KOPT-K1 (cell line): ENCODE results near the gene AHDC1.

Experiments used
- H3K27ac ChIP-seq: fragments of 200-600 bp; sonication (generic); 2 replicates; pipeline ENCODE4 v1.5.1; 2016; ENCODE audit warnings: antibody characterized with exemption, mild to moderate bottlenecking, low read depth, low read length; ENCODE audit not compliant: poor library complexity, severe bottlenecking
- H3K36me3 ChIP-seq: fragments of 200-600 bp; sonication (generic); 2 replicates; pipeline ENCODE4 v1.5.1; 2017; ENCODE audit warnings: antibody characterized with exemption, mild to moderate bottlenecking, low read length, moderate library complexity; ENCODE audit not compliant: insufficient read depth
- H3K9me3 ChIP-seq: fragments of 200-600 bp; sonication (generic); 2 replicates; pipeline ENCODE4 v1.5.1; 2017; ENCODE audit warnings: antibody characterized with exemption, low read length, mild to moderate bottlenecking; ENCODE audit not compliant: insufficient read depth, poor library complexity, severe bottlenecking

AHDC1 gene

DNA sequence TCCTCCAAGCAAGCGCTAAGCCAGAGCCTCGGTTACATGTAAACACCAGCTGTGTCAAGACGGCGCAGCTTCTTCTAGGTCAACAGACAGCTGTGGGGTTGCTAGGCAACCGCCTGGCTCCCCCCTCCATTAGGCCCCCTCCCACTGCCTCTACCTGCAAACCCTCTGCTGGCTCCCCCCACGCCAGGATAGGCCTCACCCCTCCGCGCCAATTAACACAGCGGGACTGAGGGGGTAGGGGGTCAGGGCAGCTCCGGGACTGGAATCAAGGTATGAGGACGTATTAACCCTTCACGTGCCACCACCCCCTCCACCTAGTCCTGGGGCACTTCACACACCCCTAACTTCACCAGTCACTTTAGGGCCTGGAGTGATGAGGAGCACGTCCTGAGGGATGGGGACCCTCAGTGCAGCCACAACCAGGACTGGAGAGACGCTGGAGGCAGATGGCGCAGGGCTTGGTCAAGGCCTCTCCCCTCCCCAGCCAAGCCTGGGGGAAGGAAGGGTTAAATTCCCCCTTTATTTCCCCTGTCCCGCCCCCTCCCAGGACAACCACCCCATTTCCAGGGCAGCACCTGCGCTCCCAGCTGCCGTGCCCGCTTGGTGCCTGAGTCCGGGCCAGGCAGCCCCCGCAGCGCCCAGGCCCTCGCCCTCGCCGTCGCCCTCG lies 76.6 kb downstream of the AHDC1 start:
- Histone ChIP-seq H3K36me3 (no peaks in the 10 kb centered on the region; the same call in 1 of the 2 replicates), H3K27ac (peak overlapping the region; percentile 83), H3K9me3 (no peaks in the 10 kb centered on the region)

DNA sequence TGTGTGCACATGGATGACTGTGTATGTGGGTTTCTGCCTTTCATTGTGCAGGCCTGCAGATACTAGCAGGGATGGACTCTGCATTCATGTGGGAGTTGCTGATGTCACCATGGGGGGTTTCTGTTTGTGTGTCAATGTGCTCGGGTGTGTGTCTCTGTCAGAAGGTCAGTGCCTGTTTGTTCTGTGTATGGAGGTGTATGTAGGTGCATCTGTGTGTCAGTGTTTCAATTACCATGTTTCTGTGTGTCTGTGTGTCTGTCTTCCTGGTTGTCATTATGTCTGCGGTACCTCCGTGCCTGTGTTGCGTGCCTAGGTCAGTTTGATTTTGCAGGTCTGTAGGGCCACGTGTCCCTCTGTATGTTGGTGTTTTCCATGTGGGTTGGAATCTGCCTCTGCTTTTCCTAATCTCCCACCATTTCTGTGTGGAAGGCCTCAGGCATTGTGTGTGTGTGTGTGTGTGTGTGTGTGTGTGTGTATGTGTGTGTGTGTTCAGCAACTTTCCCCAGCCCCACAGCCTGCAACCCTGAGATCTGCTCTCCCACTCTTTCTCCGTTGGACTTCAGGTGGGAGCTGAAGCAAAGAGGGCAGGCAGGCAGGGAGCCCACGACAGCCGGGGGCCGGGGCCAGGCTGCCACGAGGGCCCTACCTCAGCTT lies 77.2 kb downstream of the AHDC1 start:
- H3K36me3 ChIP-seq, result no peaks in the 10 kb centered on the region; the same call in 1 of the 2 replicates
- peak overlapping the region; percentile 83 for H3K27ac ChIP-seq
- no peaks in the 10 kb centered on the region for H3K9me3 ChIP-seq

DNA sequence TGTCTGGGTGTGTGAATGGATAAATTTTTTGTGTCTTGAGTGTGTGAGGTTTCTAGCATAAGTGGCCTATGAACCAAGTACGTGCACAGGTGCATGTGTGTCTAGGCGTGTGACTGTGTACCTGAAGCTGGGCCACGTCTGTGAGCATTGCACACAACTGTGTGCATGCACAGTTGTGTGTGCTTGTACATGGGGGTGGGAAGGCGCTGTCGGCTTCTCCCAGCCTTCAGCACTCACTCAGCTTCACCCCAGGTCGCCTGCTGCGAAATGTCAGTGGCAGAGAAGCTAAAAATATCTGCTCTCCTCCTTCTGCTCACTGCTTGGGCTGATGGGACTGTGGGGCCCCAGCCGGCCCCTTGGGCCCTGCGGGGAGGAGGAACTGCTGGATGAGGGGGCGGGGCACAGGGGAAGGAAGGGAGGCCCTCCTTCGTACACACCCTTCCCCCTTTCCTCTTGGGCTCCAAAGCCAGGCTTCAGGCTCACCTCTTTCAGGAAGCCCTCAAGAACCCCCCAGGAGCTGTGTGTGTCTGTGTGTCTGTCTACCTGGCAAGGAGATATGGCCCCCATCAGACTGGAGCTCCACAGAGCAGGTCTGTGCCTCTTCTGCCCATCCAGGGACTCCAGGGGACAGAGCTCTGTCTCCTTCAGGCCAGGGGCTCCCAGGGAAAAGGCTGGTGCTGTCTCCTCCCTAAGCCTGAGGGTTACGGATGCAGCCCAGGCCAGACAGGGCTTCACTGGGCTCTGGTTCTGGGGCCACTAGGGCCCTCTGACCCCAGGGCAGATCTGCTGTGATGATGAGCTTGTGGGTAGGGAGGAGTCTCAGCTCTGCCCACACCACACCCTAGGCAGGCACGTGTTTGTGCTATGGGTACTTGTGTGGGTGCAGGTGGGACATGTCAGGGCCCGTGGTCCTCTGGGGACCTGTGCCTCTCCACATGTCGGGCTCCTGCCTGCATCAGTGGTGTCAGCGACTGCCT lies 78.4 kb downstream of the AHDC1 start:
- no peaks in the 10 kb centered on the region; the same call in 1 of the 2 replicates for H3K36me3 ChIP-seq
- peak overlapping the region; percentile 83 for H3K27ac ChIP-seq
- H3K9me3 ChIP-seq, result no peaks in the 10 kb centered on the region

DNA sequence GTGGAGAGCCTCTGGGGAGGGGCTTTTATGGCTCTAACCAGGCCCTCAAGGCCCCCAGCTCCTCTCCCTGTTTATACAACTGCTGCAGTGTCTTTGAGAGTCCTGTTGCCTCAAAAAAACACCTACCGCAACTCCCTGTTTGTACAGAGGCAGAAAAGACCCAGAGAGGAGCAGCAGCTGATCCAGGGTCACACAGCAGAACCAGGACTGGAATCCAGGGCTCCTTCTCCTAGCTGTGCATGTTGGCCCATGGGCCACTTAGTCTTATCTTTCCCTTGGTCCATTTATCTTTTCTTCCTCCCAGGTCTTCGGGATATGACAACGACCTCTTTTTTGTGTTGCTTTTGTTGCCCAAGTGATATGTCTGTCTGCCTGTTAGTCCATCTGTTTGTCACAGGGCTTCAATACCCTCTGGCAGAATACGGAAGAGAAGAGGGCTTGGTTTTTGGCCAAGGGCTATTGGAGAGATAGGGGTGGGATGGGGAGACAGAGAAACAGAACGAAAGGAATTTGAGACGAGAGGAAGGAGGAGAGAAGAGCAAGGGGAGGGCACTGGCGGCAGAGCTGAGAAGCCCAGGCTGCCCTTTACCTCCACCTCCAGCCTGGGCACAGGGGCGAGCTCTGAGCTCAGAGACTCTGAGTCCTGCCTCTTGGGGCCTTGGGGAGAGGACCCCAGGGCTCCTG lies 80.5 kb downstream of the AHDC1 start:
- H3K27ac ChIP-seq, result peak overlapping the region; percentile 83
- H3K9me3 ChIP-seq, result no peaks in the 10 kb centered on the region
- H3K36me3 ChIP-seq, result no peaks in the 10 kb centered on the region

DNA sequence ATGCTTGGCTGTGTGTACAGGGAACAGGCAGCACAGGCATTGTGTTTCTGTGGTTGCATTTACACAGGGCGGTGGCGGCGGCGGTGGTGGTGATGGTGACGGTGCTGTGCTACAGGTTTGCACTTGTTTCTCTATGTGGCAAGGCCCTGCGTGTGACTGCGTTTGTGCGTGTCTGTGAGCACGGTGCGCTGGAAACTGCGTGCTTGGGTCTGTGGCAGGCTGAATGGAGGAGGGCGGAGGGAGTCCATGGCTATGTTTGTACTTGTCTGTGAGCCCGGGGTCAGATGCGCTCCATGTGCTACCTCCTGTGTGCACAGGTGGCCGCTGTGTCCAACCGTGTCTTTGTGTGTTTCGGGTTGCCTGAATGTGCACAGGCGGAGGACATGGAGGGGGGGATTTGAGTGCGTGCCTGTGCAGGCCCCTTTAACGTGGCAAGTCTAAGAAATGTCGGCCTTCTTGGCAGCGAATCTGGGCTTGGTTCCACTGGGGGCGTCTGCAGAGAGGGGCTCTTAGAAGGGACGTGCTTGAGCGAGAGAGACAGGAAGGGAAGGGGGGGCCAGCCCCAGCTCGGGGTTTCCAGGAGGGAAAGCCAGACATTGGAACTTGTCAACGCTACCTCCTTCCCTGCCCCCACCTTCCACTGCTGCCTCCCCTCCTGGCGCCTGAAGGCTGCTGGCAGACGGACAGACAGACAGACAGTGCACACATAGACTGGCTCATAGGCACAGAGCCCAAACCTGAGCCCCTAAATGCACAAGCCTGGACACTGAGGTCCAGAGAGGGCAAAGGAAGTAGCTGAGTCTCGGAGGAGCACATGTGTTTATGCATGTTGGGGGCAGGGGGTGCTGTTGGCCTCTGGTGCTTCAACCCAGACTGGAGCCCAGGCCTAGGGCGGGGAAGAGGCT lies 81.3 kb downstream of the AHDC1 start:
- H3K27ac ChIP-seq, result peak overlapping the region; percentile 83
- H3K36me3 ChIP-seq, result no peaks in the 10 kb centered on the region
- H3K9me3 ChIP-seq, result no peaks in the 10 kb centered on the region

DNA sequence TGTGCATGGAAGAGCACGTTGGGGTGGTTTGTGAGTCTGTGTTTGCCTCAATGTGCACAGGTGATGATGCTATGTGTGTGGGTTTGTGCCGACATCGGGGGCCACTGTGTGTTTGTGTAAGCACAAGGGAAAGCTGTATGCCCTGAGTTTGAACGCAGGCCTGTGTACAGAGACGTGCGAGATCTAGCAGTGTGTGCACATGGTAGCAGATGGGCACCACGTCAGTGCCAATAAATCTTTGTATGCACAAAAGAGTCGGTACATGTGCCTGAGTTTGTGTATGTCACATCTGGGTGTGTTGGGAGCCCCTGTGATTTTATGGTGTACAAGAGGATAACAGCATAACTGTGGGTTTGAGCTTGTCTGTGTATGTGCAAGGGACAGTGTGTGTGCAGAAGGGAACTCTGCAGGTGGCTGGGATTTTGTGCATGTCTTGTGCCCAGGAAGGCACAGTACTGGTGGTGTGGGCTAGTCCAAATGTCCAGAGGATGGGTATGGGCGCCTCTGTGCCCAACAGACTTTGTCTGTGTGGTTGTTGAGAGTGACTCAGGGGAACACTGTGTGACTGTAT lies 82.0 kb downstream of the AHDC1 start:
- Histone ChIP-seq H3K9me3 (no peaks in the 10 kb centered on the region), H3K27ac (peak overlapping the region; percentile 83), H3K36me3 (no peaks in the 10 kb centered on the region)

DNA sequence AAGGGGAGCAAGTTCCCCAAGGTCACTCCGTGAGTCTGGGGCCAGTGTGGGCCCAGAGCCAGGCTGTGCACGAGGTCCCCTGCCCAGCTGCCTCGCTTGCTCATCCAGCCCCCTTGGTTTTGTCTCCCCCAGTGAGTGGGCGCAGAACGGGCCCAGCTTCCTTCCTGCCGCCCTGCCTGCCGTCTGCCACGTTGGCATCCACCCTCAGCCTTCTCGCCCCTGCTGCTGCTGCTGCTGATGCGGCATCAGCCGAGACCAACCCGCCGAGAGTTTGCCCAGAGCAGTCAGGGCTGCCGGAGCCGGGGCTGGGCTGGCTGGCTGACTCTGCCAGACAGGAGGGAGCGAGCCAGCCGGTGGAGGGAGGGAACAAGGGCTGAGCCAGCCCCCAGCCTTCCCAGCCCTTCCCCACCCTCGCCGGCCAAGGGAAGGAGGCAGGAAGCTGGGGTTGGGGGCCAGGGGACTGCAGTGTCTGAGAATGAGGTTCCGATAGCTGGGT lies 82.6 kb downstream of the AHDC1 start:
- no peaks in the 10 kb centered on the region for H3K9me3 ChIP-seq
- H3K27ac ChIP-seq, result peak overlapping the region; percentile 83
- no peaks in the 10 kb centered on the region for H3K36me3 ChIP-seq

DNA sequence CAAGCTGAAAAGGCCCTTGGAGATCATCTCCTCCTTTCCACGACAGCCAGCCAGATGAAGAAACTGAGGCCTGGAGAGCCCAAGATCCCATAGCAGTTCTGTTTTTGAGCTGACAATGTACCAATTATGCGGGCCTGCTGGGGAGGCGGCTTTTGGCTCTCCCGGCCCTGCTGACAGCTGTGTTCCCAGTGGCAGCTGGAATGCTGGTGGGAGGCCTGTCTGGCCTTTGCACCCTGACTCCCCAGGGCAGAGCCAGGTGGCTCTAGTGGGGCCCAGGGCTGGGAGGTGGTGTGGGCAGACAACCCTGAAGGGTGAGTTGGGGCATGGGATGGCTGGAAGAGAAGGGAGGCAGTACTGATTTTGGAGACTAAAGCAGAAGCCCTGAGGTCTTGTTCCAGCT lies 83.3 kb downstream of the AHDC1 start:
- Histone ChIP-seq H3K27ac (peak overlapping the region; percentile 83), H3K36me3 (no peaks in the 10 kb centered on the region)

DNA sequence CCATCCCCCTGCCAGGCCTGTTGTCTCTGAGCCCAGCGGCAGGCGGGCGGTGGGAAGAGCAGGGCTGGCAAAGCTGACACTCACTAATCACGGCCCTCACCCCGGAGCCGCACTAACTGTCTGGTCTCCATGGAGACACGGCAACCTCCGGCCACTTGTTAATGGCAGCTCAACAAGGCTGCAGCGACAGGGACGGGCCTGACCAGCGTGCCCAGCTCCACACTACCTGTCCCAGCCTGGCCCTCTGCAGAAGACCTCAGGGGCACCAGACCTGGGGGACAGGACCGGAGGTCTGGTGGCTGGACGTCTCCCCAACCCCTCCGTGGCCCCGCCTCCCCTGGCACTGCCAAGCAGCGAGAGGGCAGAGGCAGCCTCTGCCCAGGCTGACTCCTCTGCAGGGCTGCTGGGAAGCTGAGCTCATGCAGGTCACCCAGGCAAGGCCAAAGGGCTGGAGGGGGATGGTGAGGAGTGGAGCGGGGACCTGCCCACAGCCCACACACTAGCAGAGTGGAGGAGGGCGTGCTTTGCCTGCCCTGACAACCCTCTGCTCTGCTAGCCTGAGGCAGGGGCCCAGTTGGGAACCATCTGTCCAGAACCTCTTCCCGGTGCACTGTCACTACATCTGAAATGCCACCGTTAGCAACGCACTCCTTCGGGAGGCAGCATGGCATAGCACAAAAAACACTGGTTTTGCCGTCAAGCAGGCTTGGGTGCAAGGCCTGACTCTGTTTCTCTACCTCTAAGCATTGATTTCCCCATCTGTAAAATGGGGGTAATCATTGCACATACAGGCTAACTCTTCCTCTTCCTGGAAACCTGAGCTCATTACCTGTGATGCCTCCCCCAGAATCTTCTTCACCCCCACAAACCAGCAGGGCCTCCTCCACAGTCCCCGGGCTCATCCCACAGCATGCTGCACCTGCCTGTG lies 84.3 kb downstream of the AHDC1 start:
- no peaks in the 10 kb centered on the region for H3K9me3 ChIP-seq
- H3K27ac ChIP-seq, result peak overlapping the region; percentile 83
- no peaks in the 10 kb centered on the region for H3K36me3 ChIP-seq

More for the DNA sequence above, 83.3 kb downstream of the AHDC1 start:
- H3K9me3 ChIP-seq, result no peaks in the 10 kb centered on the region

DNA sequence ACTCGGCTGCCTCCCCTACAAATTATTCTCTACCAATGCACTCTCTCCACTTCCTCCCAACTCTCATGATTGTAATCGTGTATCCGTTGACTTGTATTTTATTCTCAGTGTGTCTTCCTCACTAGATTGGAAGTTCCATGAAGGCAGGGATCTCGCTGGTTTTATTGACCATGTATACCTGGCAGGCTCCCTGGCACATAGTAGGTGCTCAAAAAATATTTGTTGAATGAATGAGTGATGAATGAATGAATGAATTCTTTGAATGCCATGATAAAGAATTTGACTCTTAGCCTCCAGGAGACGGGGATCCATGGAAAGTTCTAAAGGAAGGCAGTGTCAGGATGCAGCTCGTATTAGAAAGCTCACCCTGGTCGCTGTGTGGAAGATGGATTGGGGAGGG lies 85.1 kb downstream of the AHDC1 start:
- H3K36me3 ChIP-seq, result no peaks in the 10 kb centered on the region
- no peaks in the 10 kb centered on the region for H3K9me3 ChIP-seq
- no peak overlapping the region for H3K27ac ChIP-seq

DNA sequence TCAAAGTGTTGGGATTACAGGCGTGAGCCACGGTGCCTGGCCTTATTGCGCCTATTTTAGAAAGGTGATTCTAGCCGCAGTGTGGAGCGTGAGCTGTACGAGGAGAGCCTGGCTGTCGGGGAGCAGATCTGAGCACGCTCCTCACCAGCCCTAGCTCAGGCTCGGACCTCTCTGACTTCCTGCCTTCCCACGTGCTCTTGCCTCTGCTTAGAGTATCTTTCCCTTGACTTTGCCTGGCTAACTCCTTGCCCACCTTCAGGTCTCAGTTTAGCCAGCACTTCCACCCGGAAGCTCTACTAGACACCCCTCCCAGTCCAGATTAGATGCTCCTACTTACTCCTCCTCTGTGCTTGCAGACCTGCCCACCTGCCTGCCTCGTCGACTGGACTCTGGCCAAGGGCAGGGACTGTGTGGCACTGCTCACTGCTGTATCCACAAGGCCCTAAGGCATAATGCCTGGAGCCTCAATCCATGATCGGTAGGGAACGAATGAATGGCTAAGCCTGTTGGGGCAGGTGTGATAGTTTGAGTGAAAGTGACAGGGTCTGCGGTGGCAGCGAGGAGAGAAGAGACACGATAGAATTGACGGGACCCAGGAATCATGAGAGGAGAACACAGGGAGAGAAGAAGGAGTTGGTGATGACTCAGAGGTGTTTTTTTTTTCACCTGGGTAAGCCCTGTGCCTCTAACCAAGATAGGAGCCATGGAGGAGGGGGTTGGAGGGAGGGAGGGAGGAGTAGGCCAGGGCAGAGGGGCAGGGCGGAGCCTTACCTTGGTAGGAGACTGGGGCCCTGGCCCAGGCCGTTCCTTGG lies 85.8 kb downstream of the AHDC1 start:
- Histone ChIP-seq H3K27ac (no peak overlapping the region), H3K36me3 (no peaks in the 10 kb centered on the region), H3K9me3 (no peaks in the 10 kb centered on the region)

DNA sequence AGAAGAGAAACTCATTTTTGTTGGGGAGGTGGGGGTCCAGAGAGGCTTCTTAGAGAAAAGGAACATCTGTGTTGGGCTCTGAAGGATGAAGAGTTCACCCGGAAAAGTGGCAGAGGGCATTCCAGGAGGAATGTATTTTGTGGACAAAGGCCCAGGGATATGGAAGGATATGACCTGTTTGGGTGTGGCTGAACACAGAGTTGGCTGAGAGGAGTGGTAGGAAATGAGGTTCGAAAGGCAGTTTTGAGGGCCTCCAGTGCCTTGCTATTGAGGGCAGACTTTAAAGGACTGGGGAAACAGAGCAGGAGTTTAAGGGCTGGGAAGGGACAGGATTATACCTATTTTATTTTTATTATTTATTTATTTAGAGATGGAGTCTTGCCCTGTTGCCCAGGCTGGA lies 86.6 kb downstream of the AHDC1 start:
- H3K9me3 ChIP-seq, result no peaks in the 10 kb centered on the region
- no peaks in the 10 kb centered on the region for H3K36me3 ChIP-seq
- H3K27ac ChIP-seq, result no peak overlapping the region
